ENCODE results near the gene DIAPH3.

The DIAPH3 gene

DNA sequence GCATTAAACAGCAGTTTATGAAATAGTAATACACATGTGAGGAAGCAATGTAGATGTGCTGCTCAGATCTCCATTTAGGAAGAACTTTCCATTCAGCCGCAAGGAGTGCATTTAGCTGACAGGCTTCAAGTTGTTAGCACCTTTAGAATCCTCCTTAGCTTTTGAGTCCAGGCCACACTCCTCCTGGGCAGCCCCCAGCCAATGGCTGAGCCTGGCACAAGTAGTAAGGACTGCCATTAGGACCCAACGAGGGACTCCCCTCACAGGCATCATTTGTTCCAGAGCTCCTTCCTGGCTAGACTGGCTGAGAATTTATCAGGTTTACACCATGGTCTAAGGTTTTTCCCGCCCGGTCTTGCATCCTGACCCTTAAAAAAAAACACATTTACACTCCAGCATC lies 201.4 kb downstream of the DIAPH3 start:
- no peak for DNase-seq (ENCODE audit: low spot score)

DNA sequence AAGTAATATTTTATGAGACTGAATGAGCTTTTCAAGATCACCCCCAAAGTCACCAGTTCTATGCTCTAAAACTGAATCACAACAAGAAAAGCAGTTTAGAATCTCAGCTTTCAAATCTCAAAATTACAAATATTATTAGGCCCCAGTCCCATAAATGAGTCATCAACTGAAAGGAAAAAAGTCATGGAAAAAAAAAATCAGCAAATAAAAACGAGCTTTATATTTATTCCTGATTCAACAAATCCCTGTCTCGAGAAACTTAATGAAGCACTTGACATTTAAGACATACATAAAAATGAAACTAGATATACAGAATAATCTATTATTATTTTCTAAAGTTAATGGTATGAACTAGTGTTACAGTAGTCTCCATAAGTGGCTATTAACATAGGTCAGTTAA lies 203.0 kb downstream of the DIAPH3 start:
- DNase-seq (ENCODE audit: low spot score) = no peak

DNA sequence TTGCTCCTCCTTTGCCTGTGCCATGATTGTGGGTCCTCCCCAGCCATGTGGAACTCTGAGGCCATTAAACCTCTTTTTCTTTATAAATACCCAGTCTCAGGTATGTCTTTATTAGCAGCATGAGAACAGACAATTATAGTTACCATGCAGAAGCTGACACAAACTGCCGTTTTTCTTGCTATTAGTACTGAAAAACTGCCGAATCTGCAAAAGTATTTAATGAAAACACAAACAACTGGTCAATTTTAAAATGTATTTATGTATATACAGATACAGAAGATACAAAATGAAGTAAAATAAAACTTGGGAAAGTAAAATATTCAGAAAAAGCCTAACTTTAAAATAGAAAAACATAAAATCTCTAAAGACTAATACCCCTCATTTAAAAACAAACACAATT lies 206.3 kb downstream of the DIAPH3 start:
- no peak for DNase-seq (ENCODE audit: low spot score)

DNA sequence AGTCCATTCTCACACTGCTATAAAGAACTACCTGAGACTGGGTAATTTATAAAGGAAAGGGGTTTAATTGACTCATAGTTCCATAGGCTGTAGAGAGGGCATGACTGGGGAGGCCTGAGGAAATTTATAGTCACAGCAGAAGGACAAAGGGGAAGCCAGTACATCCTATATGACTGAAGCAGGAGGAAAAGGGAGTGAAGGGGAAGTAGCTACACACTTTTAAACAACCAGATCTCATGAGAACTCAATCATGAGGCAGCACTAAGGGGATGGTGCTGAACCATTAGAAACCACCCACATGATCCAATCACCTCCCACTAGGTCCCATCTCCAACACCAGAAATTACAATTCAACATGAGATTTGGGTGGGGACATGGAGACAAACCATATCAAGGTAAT lies 209.1 kb downstream of the DIAPH3 start:
- no peak for DNase-seq (ENCODE audit: low spot score)

DNA sequence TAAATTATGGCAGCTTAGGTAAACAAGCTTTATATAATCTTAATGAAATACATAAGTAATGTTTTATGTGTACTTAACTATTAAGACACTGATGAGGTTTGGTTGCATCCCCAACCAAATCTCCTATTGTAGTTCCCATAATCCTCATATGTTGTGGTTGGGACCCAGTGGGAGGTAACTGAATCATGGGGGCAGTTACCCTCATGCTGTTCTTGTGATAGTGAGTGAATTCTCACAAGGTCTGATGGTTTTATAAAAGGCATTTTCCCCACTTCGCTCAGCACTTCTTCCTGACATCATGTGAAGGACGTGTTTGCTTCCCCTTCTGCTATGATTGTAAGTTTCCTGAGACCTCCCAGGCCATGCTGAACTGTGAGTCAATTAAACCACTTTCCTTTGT lies 212.7 kb downstream of the DIAPH3 start:
- DNase-seq (ENCODE audit: low spot score) = no peak

DNA sequence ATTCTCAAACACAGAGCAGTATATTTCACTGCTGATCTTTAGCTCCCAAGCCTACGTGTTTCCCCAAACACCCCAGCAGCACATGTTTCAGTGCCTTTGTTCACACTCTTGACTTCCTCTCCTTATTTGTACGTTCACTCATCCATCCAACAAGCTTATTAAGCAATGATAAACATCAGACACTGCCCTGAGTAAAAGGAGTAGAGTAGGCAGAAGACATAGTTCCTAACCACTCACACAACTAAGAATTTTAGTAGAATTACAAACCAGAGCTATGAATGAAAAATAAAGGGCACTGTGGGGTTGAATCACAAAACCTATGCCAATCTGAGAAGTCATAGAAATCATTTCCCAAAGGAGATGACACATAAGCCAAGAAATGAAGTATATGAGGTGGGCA lies 213.5 kb downstream of the DIAPH3 start:
- DNase-seq (ENCODE audit: low spot score) = no peak

DNA sequence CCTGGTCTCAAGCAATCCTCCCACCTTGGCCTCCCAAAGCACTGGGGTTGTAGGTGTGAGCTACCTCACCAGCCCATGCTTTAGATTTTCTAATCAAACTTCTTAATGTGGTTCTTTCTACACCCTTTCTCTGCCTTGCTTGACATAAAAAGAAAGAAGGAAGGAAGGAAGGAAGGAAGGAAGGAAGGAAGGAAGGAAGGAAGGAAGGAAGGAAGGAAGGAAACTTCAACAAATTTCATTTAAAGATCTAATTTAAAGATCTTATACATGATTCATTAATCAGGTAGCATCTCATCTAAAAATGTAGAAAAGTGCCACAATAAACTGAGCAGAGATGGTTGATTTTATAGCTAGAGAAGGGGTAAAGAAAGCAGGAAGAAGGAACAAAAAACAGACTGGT lies 215.0 kb downstream of the DIAPH3 start:
- DNase-seq (ENCODE audit: low spot score) = no peak

DNA sequence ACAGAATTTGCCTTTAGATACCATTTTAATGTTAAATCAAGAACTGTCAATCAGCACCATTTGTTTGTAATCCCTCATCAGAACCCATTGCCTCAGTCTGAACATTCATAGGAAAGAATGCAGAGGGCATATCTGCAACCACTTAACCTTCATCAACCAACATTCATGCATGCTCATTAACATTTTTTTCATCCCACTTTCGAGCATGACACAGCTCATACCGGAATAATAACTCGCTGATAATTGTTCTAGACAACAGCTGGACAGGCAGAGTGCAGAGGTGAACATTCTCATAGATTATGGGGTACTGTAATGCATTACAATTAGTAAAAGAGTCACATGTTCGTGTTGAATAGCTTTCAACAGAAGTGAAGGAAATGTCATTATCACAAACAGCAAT lies 216.8 kb downstream of the DIAPH3 start:
- DNase-seq (ENCODE audit: low spot score) = no peak

DNA sequence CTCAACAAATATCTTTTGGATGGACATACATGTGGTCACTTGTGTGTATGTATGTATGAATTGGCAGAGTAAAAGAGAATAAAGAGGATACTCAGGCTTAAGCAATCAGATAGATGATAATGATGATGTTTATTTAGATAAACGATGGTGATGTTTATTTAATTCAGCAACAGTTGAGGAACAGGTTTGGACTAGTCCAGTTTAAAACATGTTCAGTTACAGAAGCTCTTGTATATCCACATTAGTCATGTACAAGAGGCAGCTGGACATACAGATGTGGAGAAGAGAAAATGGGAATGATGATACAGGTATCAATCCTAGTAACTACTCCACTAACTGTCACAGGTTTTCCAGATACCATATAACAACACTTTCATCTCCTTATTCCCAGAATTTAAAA lies 232.1 kb downstream of the DIAPH3 start:
- no peak for DNase-seq (ENCODE audit: low spot score)

DNA sequence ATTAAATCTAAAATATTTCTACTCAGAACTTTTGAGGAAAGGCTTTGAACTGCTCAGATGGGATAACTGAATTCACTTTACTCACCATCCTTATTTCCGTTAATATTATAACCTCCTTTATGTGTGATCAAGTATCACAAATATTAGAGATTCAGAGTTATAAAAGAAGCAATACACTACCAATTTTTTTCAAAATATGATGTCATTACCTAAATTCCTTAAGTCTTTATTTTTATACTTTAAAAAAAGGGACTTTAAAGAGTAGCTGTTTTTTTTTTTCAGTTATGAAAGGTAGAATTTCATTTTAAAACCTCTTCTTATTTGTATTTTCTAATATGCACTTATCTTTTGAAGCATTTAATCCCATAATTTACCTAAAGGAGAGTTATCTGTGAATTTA lies 239.5 kb downstream of the DIAPH3 start:
- no peak for DNase-seq (ENCODE audit: low spot score)

DNA sequence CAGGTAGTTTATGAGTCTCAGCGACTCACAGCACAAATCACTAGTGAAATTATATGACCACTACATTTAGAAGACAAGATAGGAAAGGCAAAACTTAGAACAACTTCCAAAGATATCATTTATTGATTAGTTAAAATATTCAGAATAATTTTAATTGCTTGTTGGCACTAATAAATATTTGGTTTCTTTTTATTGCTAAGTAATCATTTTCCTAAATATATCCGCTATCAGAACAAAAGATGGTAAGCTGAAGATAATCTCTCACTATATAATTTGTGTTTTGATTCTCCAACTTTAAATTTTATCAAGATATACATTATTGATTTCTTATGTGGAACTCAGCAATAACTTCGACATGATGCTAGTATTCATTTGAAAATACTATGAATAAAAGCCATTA lies 248.5 kb downstream of the DIAPH3 start:
- no peak for DNase-seq (ENCODE audit: low spot score)

DNA sequence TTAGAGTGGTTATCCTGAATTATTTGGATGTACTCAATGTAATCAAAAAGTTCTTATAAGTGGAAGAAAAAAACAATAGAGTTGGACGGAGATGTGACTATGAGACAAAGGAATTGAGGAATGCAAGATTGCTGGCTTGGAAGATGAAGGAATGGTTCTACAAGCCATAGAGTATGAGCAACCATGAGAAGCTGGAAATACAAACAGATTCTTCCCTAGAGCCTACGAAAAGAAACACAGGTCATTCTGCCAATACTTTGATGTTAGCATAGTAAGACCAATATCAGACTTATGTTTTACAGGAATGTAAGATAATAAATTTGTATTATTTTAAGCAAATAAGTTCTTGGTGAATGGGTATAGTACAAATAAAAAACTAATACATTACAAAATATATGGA lies 249.2 kb downstream of the DIAPH3 start:
- peak; percentile 11 for DNase-seq (ENCODE audit: low spot score)

DNA sequence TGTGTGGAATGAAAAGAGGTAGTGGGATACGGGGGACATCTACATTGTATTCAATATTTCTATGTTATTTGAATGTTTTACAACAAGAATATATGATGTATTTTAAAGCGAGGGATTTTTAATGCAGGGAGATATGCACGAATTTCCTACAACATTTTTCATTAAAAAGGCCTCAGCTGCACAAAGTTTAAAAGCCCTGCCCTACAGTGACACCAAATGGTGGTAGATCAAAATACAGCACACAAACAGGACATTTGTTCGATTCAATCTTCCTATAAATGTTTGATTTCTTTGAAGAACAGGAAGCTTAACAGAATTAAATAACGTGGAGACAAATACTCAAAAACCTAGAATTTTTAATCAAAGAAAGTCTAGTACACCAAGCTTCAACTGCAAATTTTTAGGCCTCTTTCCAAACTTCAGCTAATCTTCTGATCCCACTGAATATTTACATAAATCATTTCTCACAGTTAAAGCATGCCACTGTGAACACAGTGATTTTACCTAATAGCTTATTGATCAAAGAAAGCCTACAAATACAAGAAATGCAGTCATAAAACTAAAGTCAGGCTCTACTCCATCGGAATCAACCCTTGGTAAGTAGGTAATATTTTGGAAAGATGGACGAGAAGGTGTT lies 257.2 kb downstream of the DIAPH3 start:
- peak; percentile 2 for DNase-seq (ENCODE audit: low spot score)

DNA sequence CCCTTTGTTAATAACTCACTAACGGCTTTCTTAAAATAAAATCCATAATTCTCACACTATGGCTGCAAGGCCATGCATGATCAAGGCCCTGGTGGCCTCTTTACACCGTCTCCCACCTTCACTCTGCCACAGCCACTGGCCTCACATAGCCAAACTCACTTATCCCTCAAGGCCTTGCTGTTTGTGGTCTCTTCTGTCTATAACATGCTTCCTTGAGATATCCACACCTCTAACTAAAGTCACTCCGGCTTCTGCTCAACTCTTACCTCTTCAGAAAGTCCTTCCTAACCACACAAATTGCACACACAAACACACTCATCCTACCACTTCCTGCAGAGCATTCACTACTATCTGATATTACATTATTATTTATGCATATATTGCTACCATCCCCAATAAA lies 262.5 kb downstream of the DIAPH3 start:
- no peak for DNase-seq (ENCODE audit: low spot score)

DNA sequence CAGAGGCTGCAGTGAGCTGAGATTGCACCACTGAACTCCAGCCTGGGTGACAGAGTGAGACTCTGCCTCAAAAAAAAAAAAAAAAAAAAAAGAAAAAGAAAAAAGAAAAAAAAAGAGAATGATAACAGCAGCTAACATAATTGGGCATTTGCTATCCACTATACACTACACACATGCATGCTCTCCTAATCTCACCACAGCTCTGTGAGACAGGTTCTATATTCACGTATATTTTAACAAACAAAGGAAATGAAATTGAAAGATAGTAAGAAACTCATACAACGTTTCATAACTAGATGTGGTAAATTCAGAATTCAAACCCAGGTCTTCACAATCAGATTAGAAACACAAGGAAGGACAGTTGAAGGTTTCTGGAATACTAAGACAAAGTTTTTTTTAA lies 265.7 kb downstream of the DIAPH3 start:
- DNase-seq (ENCODE audit: low spot score) = no peak

DNA sequence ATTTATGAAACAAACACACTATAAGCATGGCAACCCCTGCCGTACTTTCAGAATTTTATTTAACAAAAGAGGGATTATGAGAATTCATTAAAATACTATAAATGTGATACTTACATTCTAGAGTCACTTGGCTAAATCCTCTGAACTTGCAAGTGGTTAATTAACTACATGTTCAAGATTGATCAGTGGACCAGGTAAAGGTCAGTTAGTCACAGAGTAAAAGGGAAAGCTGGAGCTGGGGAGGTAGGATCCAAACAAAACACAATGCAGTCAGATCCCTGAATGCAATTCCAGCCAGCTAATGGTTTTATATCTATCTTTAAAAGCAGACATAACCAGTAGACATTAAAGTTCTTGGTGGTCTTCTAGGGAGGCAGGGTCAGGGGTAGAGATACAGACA lies 270.5 kb downstream of the DIAPH3 start:
- no peak for DNase-seq (ENCODE audit: low spot score)

DNA sequence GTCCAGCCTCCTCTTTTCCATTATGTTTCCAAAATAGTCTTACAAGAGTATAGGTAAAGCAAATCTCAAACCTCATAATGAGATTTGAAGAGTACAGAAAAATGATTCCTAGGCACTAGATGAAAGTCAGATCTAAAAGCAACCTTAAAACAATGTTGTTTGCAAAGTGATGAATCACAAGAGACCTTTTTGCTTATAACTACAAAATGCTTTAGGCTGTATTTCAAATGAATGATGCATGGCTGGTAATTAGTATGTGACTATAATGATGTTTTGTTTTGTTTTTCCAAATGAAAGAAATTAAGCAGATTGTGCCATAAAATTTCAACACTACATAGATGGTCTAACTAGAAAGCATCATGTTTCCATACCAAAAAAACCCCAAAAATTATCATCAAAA lies 272.7 kb downstream of the DIAPH3 start:
- no peak for DNase-seq (ENCODE audit: low spot score)

DNA sequence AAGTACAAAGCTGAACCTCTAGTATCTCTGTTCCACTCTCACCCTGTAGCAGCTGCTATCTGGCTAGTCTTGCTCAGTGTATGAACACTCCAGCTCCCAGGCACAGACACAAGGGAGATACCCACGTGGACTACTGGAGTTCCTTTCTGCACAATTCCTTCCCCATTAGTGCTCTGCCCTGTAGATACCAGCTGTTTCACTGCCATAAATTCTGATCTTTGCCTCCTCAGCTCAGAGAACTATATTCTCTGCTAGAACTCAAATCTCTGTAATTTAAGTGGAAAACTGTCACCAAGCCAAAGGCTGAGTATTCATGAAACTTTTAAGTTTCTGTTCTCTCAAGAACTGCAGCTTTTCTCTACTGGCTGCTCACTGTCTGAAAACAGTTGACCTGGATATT lies 273.7 kb downstream of the DIAPH3 start:
- no peak for DNase-seq (ENCODE audit: low spot score)

DNA sequence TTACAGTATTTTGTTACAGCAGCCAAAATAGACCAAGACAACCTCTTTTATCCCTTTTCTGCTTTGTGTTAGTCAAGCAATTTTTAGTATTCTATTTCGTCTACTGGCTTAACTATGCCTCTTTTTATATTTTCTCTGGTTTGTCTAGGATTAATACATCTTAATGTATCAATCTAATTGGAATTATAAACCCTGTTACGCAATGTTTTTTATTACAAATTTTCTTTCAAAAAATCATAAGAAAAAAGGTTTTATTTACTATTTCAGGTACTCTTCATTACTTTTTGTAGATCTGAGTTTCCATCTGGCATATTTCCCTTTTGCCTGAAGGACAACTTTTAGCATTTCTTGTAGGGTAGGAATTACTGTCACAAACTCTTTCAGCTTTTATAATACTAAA lies 275.3 kb downstream of the DIAPH3 start:
- no peak for DNase-seq (ENCODE audit: low spot score)

DNA sequence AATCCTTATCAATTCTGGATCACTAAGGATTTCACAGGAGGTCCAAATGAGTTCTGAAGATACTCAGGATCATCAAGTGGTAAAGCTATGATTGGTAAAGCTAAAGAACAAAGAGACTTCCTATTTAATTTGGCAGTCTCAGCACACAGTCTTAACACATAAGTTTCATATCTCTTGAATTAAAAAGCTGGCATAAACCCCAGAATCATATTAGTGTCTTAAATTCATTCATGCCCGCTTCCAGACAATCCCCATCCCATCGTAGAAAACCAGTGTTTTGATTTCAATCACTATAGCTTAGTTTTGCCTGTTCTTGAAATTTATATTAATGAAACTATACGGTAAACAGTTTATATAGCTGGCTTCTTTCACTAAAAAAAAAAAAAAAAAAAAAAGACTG lies 278.7 kb downstream of the DIAPH3 start:
- no peak for DNase-seq (ENCODE audit: low spot score)

DNA sequence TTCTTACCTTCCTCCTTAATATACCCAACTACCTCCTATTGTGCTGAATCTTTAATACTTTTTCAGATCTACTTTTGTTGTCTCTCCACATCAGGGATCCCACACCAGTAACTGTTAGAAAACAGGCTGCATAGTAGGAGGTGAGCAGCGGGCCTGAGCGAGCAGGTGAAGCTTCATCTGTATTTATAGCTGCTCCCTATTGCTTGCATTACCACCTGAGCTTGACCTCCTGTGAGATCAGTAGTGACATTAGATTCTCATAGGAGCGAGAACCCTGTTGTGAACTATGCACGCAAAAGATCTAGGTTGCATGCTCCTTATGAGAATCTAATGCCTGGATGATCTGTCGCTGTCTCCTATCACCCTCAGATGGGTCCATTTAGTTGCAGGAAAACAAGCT lies 279.8 kb downstream of the DIAPH3 start:
- DNase-seq (ENCODE audit: low spot score) = no peak

DNA sequence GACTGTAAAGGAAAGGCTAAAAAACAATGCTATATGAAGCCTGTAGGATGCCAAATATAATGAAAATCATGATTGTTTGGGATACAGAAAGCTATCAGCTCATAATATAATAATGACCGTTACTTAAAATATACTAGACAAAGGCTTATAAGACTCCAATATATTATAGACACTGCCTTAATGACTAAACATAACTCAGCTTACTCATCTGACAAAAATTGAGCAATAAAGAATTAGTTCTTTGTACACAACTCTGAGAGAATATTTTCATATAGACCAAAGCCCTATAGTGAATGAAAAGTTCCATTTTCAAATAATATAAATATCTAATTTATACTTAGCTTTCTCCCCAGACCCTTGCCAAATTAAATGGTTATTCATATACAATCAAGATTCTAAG lies 283.3 kb downstream of the DIAPH3 start:
- DNase-seq (ENCODE audit: low spot score) = no peak

DNA sequence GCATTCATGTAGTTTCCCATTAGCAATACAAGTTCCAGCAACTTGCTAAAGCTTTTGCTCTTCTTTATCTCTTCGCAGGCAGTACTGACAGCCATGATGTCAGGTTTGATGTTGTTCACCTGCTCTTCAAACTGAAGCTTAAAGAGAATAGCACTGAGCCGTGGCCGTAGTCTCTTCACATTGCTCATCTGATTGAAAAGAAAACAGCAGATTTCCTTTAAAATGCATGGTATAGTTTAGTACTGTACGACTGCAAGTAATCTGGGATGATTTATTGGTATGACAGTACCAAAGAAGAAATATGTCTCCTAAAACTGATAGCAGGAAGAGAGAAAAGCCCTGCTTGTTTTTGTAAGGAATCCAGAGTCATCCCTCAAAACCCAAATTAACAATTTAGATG lies 284.4 kb downstream of the DIAPH3 start:
- DNase-seq (ENCODE audit: low spot score) = no peak

DNA sequence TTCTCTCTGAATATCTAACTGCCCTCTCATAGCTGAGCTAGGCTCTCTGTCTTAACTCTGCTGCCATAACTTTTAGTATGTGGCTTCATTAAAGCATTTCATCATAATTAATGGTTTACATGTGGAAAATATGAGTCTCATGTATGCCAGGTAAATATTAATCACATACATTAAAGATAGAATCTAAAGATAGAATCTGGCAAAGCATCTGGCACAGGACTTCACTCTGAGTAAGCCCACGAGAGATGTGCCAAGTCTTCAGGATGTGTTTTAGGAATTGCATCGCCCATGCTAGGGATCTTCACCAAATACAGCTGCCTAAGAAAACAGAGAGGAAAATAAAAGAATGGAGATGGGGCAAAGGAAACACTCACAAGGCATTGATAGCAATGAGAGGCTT lies 285.8 kb downstream of the DIAPH3 start:
- DNase-seq (ENCODE audit: low spot score) = no peak

DNA sequence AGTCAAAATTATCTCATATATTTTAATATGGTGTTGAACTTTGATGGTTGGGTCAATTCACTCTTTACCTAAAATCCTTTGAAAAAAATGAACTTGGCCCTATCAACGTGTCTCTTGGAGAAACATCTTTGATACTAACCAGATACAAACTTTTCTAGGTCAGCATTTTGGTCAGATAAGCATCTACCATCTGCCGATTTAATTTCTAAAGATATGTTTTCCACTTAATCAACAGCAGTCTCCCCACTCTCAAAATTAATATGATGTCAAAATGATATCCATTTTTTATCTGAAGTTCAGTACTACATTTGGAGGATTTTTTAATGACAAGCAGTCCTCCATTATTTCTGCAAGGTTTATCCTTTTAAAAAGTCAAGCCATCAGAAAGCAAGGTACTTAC lies 288.8 kb downstream of the DIAPH3 start:
- DNase-seq (ENCODE audit: low spot score) = no peak
